GM21717 (cell line): ENCODE data around the gene MCRS1.

Experiments used
- ATAC-seq: cut with Tn5 transposase; IDR thresholded peaks from one replicate; pipeline ENCODE4 v1.9.1; 2021; ENCODE audit warnings: mild to moderate bottlenecking, moderate library complexity; ENCODE audit not compliant: unreplicated experiment

MCRS1 gene

DNA sequence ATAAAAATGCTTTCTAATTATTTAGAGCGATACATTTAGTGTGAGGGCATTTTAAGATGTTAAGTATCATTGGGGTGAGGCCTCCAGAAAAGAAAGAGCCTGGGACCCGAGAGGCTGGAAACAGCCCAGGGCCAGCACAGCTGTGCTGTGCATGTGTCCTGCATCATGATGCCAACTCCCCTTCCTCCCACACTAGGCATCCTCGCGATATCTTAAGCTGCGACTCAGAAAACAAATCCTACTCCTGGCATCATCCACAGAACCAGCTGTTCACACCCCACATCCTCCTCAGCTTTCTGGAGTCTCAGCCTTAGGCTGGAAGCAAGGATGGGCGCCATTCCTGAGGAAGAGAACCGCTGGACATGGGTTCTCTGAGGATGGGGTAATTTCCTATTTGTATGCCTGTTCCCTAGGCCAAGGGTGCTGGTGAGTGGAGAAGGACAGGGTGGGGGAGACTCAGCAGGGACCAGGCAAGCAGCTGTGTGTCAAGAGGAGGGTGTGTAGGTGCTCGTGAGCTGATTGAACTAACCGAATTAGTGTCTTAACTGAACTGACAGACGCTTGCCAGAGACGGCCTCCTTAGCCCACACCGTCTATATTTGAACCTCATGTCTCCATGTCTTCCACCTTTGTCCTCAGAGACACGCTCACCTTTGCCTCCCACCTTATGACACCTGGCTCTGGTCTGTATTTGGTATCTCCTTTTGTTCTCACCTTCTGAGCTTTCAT is 15.6 kb upstream of the MCRS1 start:
- ATAC-seq, result no peak

GRCh38 chr12:49582850-49583249 is 14.9 kb upstream of the MCRS1 start:
- ATAC-seq, result no peak

GRCh38 chr12:49582201-49582600 is 14.3 kb upstream of the MCRS1 start:
- ATAC-seq, result no peak

GRCh38 chr12:49580572-49581535 is 12.9 kb upstream of the MCRS1 start:
- no peak for ATAC-seq

GRCh38 chr12:49578471-49579112 is 10.7 kb upstream of the MCRS1 start:
- ATAC-seq, result no peak

GRCh38 chr12:49577589-49578315 is 9.8 kb upstream of the MCRS1 start:
- no peak for ATAC-seq

DNA sequence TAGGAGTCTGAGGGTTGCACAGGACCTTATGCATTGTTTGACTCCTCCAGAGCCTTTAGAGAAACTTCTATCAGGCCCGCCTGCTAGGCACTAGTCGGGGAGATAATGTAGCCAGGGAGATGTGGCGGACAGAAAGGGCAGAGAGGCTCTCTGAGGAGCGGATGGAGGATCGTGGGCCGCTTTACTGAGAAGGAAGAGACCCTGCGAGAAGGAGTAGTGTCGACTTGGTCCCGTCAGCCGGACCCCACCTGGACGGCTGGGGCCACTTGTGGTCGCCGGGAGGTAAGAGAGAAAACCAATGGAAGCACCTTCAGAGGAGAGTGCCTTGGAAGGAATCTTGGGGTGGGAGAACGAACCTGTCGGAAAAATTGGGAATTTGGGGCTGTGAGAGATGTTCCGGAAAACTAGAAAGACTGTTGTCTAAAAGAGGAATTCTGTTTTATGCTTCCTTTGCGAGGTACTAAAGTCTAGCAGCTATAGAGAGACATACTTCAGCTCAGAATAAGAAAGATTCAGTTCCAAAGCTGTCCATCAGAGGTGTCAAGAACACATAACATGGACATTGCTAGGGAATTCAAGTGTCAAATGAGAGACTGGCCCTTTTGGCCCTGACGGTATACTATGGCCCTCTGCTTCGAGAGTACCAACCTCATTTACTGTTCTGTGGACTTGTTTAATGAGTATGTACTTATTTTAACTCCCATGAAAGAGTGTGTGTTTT is 660 bp upstream of the MCRS1 start:
- ATAC-seq, result no peak

- ATAC-seq, result no peak
Observed at GRCh38 chr12:49567302-49567610, 686 bp downstream of the MCRS1 start.

GRCh38 chr12:49566361-49566760 is 1.6 kb downstream of the MCRS1 start:
- no peak for ATAC-seq

GRCh38 chr12:49565406-49566265 is 2.3 kb downstream of the MCRS1 start:
- ATAC-seq, result no peak

- ATAC-seq, result no peak
Observed at GRCh38 chr12:49564686-49565405, 3.1 kb downstream of the MCRS1 start.

- ATAC-seq, result no peak
Observed at GRCh38 chr12:49563951-49564685, 3.8 kb downstream of the MCRS1 start.

GRCh38 chr12:49562831-49563230 is 5.1 kb downstream of the MCRS1 start:
- ATAC-seq, result no peak

DNA sequence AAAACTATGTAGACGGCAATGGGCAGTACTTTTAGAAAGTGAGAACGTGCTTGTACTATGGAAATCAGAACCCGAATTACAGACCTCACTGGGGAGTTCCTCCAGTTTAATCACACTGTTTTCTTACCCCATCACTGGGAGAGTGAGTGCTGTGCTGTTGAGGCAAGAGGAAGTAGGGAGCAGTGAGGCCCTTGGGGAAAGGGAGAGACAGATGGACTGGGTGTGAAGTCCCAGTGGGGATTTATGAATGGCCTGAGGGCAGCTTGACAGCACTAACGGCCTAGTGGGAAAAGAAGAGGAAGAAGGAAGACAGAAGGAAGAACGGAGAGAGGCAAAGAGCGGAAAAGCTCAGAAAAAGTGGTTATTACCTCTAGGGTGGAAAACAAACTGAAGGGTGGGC is 5.7 kb downstream of the MCRS1 start:
- no peak for ATAC-seq

DNA sequence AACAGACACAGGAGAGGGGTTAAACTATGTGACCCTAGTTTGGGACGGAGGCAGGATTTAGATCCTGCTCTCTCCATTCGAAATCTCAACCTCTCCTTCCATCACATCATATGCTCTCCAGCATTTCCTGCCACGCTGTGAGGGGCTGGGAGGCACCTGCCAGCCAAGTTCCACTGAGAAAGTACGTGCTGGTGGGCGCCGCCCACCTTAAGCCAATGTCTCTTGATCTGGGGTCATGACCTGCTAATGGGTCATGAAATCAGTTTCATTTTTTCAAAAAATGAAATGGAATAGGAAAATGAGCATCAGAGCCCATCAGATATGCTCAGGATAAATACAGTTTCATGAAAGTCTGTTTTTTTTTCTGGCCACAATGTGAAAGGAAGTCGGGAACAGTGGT is 7.2 kb downstream of the MCRS1 start:
- ATAC-seq, result no peak

DNA sequence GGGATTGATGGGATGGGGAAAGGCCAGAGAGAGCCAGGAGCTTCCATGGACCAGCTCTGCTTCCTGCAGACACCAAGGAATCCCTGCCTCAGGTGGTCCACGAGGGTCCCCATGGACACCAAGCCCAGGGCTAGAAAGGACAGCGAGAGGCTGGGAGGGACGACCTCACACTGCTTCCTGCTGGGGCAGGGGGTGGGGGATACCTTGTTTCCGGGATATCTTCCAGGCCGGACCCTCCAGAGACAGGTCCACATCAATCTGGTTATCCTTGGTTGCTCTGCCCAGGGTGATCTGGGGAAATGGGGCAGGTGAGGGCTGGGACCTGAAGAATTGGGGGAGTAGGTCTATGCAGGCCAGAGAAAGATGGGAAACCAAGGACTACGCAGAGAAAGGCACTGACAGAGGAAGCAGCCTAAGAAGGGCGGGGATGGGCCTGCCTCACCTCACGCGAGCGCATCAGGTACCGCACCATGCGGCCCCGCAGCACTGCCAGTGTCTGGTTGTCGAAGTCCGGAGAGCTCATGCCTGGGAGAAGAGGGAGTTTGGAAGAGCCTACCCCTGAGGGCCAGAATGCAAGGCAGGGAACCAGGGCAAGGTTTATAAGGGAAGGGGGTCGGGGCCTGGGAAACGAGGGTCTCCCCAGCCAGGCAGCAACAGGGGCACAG is 8.8 kb downstream of the MCRS1 start:
- no peak for ATAC-seq

DNA sequence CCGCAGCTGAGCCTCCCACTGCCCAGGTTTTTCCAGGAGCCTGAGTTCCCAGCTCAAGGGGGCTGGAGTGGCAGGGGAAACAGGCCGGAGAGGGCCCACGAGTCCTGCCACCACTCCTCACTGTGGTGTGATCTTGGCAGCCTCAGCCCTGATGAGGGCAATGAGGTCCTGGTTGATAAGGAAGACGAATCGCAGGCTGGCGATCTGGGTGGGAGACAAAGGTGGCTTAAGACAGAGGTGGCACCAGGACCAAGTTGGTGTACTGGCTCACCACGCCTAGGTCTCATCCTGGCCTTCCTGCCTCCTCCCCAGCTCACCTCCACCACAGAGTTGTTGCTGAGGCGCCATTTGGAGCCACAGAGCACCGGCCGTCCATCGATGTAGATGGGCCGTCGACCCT is 9.4 kb downstream of the MCRS1 start:
- no peak for ATAC-seq

DNA sequence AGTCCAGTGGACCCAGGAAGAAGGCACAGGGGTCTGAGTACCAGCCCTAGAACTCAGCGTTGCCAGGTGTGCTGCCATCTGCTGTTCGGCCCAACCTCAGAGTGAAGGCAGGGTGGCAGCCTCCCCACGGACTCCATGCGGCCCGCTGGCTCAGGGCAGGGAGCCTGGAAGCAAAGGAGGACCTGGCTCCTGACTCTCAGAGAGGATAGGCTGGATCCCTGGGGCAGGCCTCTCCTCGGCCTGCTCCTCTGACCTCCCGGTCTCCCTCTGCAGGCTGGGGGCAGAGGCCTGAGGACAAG is 10.1 kb downstream of the MCRS1 start:
- no peak for ATAC-seq
